ENCODE data around the gene LANCL2. TPM values are rescaled to one million over a fixed set of nuclear protein-coding genes. Genes with fewer than 3 reads are reported as not detected.

The LANCL2 gene
- polyA plus RNA-seq, 1 experiment, result 26.8 TPM

DNA sequence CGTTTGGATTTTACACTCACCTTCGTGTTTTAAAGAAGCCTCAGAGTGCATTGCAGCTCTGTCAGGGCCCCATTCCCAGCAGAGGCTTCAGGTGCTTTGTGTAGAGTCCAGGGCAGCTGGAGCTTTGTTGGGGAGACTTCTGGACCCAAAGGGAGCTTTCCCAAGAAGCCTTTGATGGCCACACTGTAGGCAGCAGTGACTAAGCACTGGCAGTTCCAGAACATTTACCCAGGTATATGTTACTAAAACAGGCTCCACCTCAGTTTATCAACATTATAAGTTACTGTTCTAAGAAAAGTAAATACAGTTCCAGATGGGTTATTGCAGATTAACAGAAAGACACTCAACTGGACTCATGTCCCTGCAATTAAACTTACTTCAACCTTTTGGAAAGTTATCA, 66.8 kb downstream of the LANCL2 start:
- DNase-seq (ENCODE audit: low read depth), result no peak
- ChIA-PET CTCF (interaction anchor here (0.8 to 3.1 kb wide), 2 partner anchors 11 to 166 kb away, joined by 4 to 16 read pairs; no protein-coding TSS in a partner anchor), POLR2A (no interaction called here)
- no peaks in the 10 kb centered on the region for H3K27me3 ChIP-seq (ENCODE audit: control insufficient read depth, insufficient read depth, low read length)
- TF ChIP-seq, protein P1, sequence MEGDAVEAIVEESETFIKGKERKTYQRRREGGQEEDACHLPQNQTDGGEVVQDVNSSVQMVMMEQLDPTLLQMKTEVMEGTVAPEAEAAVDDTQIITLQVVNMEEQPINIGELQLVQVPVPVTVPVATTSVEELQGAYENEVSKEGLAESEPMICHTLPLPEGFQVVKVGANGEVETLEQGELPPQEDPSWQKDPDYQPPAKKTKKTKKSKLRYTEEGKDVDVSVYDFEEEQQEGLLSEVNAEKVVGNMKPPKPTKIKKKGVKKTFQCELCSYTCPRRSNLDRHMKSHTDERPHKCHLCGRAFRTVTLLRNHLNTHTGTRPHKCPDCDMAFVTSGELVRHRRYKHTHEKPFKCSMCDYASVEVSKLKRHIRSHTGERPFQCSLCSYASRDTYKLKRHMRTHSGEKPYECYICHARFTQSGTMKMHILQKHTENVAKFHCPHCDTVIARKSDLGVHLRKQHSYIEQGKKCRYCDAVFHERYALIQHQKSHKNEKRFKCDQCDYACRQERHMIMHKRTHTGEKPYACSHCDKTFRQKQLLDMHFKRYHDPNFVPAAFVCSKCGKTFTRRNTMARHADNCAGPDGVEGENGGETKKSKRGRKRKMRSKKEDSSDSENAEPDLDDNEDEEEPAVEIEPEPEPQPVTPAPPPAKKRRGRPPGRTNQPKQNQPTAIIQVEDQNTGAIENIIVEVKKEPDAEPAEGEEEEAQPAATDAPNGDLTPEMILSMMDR (IDR thresholded peaks at IDR 0.05; ENCODE audit: insufficient read depth, low read depth, low read length), result no peak
- no peaks in the 10 kb centered on the region; the same call in 1 of the 2 replicates for H3K36me3 ChIP-seq (ENCODE audit: control insufficient read depth, insufficient read depth, low read length)
- H3K4me3 ChIP-seq (ENCODE audit: low read depth, low read length), result no peak overlapping the region

DNA sequence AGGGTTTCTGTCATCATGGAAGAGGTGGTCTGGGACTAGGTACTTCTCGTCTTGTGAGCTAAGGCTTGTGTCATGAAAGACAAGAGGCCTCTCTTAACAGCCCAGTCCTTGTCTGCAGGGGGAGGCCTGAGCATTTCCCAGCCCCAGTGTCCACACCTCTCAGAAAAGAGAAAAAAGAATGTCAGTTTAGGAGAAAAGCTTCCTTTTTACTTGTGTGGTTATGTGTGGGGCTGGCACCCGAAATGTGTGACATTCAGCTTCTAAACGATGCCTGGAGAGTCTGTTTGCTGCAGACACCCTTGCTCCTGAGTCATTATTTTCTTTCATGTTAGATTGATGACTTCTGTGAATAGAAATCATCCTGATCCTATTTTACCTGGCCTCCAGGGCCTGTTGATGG, 67.4 kb downstream of the LANCL2 start:
- no peaks in the 10 kb centered on the region; the same call in 1 of the 2 replicates for H3K36me3 ChIP-seq (ENCODE audit: control insufficient read depth, insufficient read depth, low read length)
- TF ChIP-seq, protein P1 (IDR thresholded peaks at IDR 0.05; ENCODE audit: insufficient read depth, low read depth, low read length), result no peak
- ChIA-PET CTCF (interaction anchor here (0.8 to 3.1 kb wide), 4 partner anchors 10 to 166 kb away, joined by 3 to 16 read pairs (median 4); no protein-coding TSS in a partner anchor), POLR2A (no interaction called here)
- no peaks in the 10 kb centered on the region for H3K27me3 ChIP-seq (ENCODE audit: control insufficient read depth, insufficient read depth, low read length)
- no peak overlapping the region for H3K4me3 ChIP-seq (ENCODE audit: low read depth, low read length)
- DNase-seq (ENCODE audit: low read depth), result no peak

DNA sequence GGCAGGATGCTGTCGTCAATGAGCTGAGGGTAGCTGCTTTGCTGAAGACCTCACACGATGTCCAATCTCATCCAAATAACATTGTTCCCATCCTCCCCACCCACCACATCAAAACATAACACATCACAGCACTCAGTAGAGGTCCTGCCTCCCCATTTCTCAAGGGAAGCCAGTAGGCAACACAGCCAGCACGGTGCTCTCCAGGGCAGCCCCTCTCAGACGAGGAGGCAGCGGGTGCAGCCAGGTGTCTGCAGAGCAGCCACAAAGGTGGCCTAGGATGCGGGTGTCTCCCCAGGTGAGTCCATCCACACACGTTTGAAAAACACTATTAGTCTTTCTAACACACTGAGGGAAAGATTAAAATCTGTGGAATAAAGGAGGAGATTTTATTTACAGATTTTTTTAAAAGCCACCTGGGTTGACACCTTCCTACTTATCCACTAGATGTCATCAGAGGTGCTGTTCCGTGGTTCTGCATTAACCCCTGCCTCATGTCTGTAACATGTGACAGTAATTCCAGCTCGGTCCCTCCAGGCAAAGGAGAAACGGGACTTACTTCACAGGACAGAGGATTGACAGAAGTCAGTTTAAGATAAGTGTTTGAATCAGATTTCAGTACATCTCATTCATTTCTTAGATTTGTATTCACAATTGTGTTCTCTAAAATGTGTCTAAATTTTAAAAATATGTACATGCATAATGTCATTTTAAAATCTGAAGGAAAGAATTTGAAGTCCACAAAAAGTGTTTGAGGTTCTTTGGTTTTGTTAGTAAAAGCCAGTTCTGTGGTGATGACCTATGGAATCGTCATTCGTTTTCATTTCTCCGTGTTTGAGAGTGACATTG, 68.0 kb downstream of the LANCL2 start:
- H3K36me3 ChIP-seq (ENCODE audit: control insufficient read depth, insufficient read depth, low read length), result no peaks in the 10 kb centered on the region; the same call in 1 of the 2 replicates
- ChIA-PET POLR2A (no interaction called here), CTCF (interaction anchor here (0.6 to 3.1 kb wide), 5 partner anchors 10 to 165 kb away, joined by 3 to 16 read pairs (median 4); no protein-coding TSS in a partner anchor)
- DNase-seq (ENCODE audit: low read depth), result no peak
- no peaks in the 10 kb centered on the region for H3K27me3 ChIP-seq (ENCODE audit: control insufficient read depth, insufficient read depth, low read length)
- no peak overlapping the region for H3K4me3 ChIP-seq (ENCODE audit: low read depth, low read length)
- TF ChIP-seq, protein P1 (IDR thresholded peaks at IDR 0.05; ENCODE audit: insufficient read depth, low read depth, low read length), result peak; percentile 58

DNA sequence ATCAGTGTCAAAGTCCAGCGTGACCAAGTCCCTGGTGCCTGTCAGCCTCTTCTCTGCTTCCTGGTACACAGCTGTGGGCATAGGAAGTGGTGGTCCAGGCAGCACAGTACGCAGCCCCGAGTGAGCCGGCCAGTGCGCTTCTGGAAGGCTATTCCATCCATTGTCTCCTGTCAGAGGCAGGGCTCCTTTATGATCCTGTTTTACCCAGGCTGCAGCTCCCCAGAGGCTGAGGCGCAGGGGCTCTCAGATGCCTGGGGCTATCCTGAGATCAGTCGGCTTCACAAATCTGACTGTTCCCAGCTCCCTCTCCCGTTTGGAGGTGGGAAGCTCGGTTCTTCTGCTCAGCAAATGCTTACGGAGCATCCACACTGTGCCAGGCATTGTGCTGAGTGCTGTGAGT, 70.3 kb downstream of the LANCL2 start:
- no peaks in the 10 kb centered on the region; the same call in 1 of the 2 replicates for H3K36me3 ChIP-seq (ENCODE audit: control insufficient read depth, insufficient read depth, low read length)
- no peak overlapping the region for H3K4me3 ChIP-seq (ENCODE audit: low read depth, low read length)
- CTCF ChIA-PET, result interaction anchor here (1.1 kb wide), 1 partner anchor 666 kb away, joined by 3 read pairs; no protein-coding TSS in a partner anchor
- H3K27me3 ChIP-seq (ENCODE audit: control insufficient read depth, insufficient read depth, low read length), result no peaks in the 10 kb centered on the region
- POLR2A ChIA-PET, result no interaction called here
- DNase-seq (ENCODE audit: low read depth), result no peak
- TF ChIP-seq, protein P1 (IDR thresholded peaks at IDR 0.05; ENCODE audit: insufficient read depth, low read depth, low read length), result no peak

DNA sequence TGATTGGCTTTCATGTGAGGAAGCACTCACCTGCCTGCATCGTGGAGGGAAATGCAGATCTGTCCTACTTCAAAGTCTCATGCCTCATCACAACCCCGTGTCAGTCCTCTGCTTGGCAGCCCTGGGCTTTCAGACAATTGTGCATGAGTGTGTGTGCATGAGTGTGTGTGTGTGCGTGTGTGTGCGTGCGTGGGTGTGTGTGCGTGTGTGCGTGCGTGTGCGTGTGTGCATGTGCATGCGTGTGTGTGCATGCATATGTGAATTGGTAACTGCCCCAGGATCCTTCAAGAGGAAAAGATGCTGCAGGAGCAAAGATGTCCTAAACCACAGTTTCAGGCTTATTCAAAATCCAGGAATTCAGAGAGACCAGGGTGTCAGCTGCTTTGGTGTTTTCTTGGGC, 71.3 kb downstream of the LANCL2 start:
- H3K36me3 ChIP-seq (ENCODE audit: control insufficient read depth, insufficient read depth, low read length), result no peaks in the 10 kb centered on the region; the same call in 1 of the 2 replicates
- DNase-seq (ENCODE audit: low read depth), result no peak
- POLR2A ChIA-PET, result no interaction called here
- no peaks in the 10 kb centered on the region for H3K27me3 ChIP-seq (ENCODE audit: control insufficient read depth, insufficient read depth, low read length)
- H3K4me3 ChIP-seq (ENCODE audit: low read depth, low read length), result no peak overlapping the region
- CTCF ChIA-PET, result interaction anchor here (0.5 kb wide), 1 partner anchor 612 kb away, joined by 3 read pairs; no protein-coding TSS in a partner anchor
- TF ChIP-seq, protein P1 (IDR thresholded peaks at IDR 0.05; ENCODE audit: insufficient read depth, low read depth, low read length), result no peak
